ACC112 (cell line): ENCODE results near the gene CCER1.

ENCODE experiments used
- H2AFZ ChIP-seq: fragments of 200-600 bp; sonication (generic); one replicate; pipeline ENCODE4 v1.6.0; 2017; ENCODE audit warnings: antibody characterized with exemption, low read length; ENCODE audit not compliant: unreplicated experiment
- H3K27ac ChIP-seq: fragments of 200-600 bp; sonication (generic); 2 replicates; pipeline ENCODE4 v1.5.1; 2014; ENCODE audit warnings: low read depth, mild to moderate bottlenecking, antibody characterized with exemption, low read length, moderate library complexity
- H3K27me3 ChIP-seq: fragments of 200-600 bp; sonication (generic); 2 replicates; pipeline ENCODE4 v1.6.1; 2014; ENCODE audit warnings: mild to moderate bottlenecking, antibody characterized with exemption, low read length, moderate library complexity, mixed read lengths; ENCODE audit not compliant: insufficient read depth
- H3K36me3 ChIP-seq: fragments of 200-600 bp; sonication (generic); 2 replicates; pipeline ENCODE4 v1.6.1; 2016; ENCODE audit warnings: mild to moderate bottlenecking, antibody characterized with exemption, low read length, moderate library complexity, mixed read lengths; ENCODE audit not compliant: insufficient read depth
- H3K4me1 ChIP-seq: fragments of 200-600 bp; sonication (generic); one replicate; pipeline ENCODE4 v1.6.1; 2016; ENCODE audit warnings: low read length, mixed read lengths; ENCODE audit not compliant: insufficient read depth, unreplicated experiment, control insufficient read depth
- H3K4me3 ChIP-seq: fragments of 200-600 bp; sonication (generic); 2 replicates; pipeline ENCODE4 v1.5.1; 2014; ENCODE audit warnings: mild to moderate bottlenecking, low read depth, low read length
- H3K79me2 ChIP-seq: fragments of 200-600 bp; sonication (generic); one replicate; pipeline ENCODE4 v1.6.0; 2016; ENCODE audit warnings: low read length; ENCODE audit not compliant: control insufficient read depth, unreplicated experiment, insufficient read depth

CCER1 gene

DNA sequence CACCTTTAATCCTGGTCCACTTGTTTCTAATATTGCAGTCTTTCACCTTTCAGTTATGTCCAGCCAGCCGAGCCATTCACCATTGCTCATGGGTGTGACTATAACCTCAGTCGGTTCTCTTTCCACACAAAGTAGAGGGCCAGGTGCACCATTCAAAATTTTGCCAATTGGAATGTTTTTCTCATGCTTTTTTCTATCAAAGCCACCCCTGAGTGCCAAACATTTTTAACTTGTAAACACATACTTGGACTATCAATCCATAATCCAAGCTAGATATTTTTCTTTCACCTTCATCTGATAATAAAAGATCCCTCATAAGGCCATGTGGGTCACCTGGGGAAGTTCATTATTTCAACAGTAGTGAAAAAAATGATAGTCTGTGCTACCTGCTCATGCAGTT lies 52.4 kb downstream of the CCER1 start:
- Histone ChIP-seq H3K4me1 (peaks cover 20% of the 10 kb centered on the region), H3K27me3 (no peaks in the 10 kb centered on the region)

More for the DNA sequence above, 52.4 kb downstream of the CCER1 start:
- Histone ChIP-seq H3K27ac (no peak overlapping the region), H2AFZ (no peak overlapping the region), H3K79me2 (no peaks in the 10 kb centered on the region), H3K36me3 (no peaks in the 10 kb centered on the region), H3K4me3 (no peak overlapping the region)
